ENCODE data around the gene ERC1.

The ERC1 gene

GRCh38 chr12:1273051-1273450 lies 282.0 kb downstream of the ERC1 start:
- DNase-seq (ENCODE audit: insufficient read length, low spot score): no peak
- FAIRE-seq: no peak

- DNase-seq (ENCODE audit: insufficient read length, low spot score) (no peak), FAIRE-seq (no peak)
Measured at GRCh38 chr12:1277905-1278304, 286.9 kb downstream of the ERC1 start.

GRCh38 chr12:1279050-1279449 lies 288.0 kb downstream of the ERC1 start:
- FAIRE-seq (peak; percentile 57), DNase-seq (ENCODE audit: insufficient read length, low spot score) (no peak)

- FAIRE-seq (no peak), DNase-seq (ENCODE audit: insufficient read length, low spot score) (no peak)
Measured at GRCh38 chr12:1280059-1280458, 289.0 kb downstream of the ERC1 start.

- FAIRE-seq (no peak), DNase-seq (ENCODE audit: insufficient read length, low spot score) (no peak)
Measured at GRCh38 chr12:1281683-1282366, 290.8 kb downstream of the ERC1 start.

- FAIRE-seq: no peak
Measured at GRCh38 chr12:1282670-1283315, 291.8 kb downstream of the ERC1 start.

GRCh38 chr12:1283316-1283715 lies 292.3 kb downstream of the ERC1 start:
- DNase-seq (ENCODE audit: insufficient read length, low spot score): no peak
- FAIRE-seq: no peak

More at GRCh38 chr12:1282670-1283315, 291.8 kb downstream of the ERC1 start:
- DNase-seq (ENCODE audit: insufficient read length, low spot score): no peak

- DNase-seq (ENCODE audit: insufficient read length, low spot score): no peak
- FAIRE-seq: no peak
Measured at GRCh38 chr12:1284611-1285010, 293.6 kb downstream of the ERC1 start.

GRCh38 chr12:1287446-1287975 lies 296.5 kb downstream of the ERC1 start:
- FAIRE-seq: no peak
- no peak for DNase-seq (ENCODE audit: insufficient read length, low spot score)

- DNase-seq (ENCODE audit: insufficient read length, low spot score) (no peak), FAIRE-seq (no peak)
Measured at GRCh38 chr12:1288333-1288732, 297.3 kb downstream of the ERC1 start.

- DNase-seq (ENCODE audit: insufficient read length, low spot score): no peak
- FAIRE-seq: no peak
Measured at GRCh38 chr12:1289371-1290155, 298.5 kb downstream of the ERC1 start.

GRCh38 chr12:1290716-1291115 lies 299.7 kb downstream of the ERC1 start:
- DNase-seq (ENCODE audit: insufficient read length, low spot score) (no peak), FAIRE-seq (no peak)

GRCh38 chr12:1291601-1292332 lies 300.7 kb downstream of the ERC1 start:
- DNase-seq (ENCODE audit: insufficient read length, low spot score) (no peak), FAIRE-seq (no peak)

GRCh38 chr12:1293901-1294300 lies 302.9 kb downstream of the ERC1 start:
- DNase-seq (ENCODE audit: insufficient read length, low spot score): no peak
- no peak for FAIRE-seq

- no peak for FAIRE-seq
- DNase-seq (ENCODE audit: insufficient read length, low spot score): no peak
Measured at GRCh38 chr12:1297206-1297605, 306.2 kb downstream of the ERC1 start.

- FAIRE-seq: no peak
Measured at GRCh38 chr12:1297639-1298175, 306.7 kb downstream of the ERC1 start.

GRCh38 chr12:1300460-1300859 lies 309.4 kb downstream of the ERC1 start:
- DNase-seq (ENCODE audit: insufficient read length, low spot score): no peak
- no peak for FAIRE-seq

More at GRCh38 chr12:1297639-1298175, 306.7 kb downstream of the ERC1 start:
- DNase-seq (ENCODE audit: insufficient read length, low spot score): no peak

- FAIRE-seq (no peak), DNase-seq (ENCODE audit: insufficient read length, low spot score) (no peak)
Measured at GRCh38 chr12:1302201-1302870, 311.3 kb downstream of the ERC1 start.

- FAIRE-seq (no peak), DNase-seq (ENCODE audit: insufficient read length, low spot score) (no peak)
Measured at GRCh38 chr12:1305063-1305434, 314.0 kb downstream of the ERC1 start.
